Transverse colon (tissue), 4 donors: ENCODE measurements around the gene CD177.

Experiments
- EP300 ChIP-seq: sonication (generic); formaldehyde crosslinking; IDR thresholded peaks from one replicate; pipeline ENCODE4 v1.6.1; 2017; ENCODE audit warnings: antibody characterized with exemption, low read depth
- POLR2A ChIP-seq: fragments of 450-650 bp; IDR thresholded peaks from one replicate; pipeline ENCODE4 v1.6.1; 2016; ENCODE audit warnings: antibody characterized with exemption, mild to moderate bottlenecking, moderate library complexity
- POLR2AphosphoS5 ChIP-seq, 3 donors: sonication (generic); formaldehyde crosslinking; IDR thresholded peaks; one replicate each; pipeline ENCODE4 v1.6.1; 2016; ENCODE audit warnings: antibody characterized with exemption in 3 of 3
- TF ChIP-seq, protein P1 (sequence below), 5 experiments: fragments of 200-600 bp in 3 of 5; fragments of 450-650 bp in 2 of 5; sonication (generic) in 3 of 5; IDR thresholded peaks; 1 replicate in 2 of 5; 2 replicates in 3 of 5; pipeline ENCODE4 v1.5.1; 2016 to 2017; ENCODE audit warnings: antibody characterized with exemption in 5 of 5, inconsistent platforms in 3 of 5, mild to moderate bottlenecking in 2 of 5, moderate library complexity in 1 of 5

GRCh38 chr19:43331435-43332010, 22.0 kb upstream of the CD177 start:
- TF ChIP-seq, protein P1, sequence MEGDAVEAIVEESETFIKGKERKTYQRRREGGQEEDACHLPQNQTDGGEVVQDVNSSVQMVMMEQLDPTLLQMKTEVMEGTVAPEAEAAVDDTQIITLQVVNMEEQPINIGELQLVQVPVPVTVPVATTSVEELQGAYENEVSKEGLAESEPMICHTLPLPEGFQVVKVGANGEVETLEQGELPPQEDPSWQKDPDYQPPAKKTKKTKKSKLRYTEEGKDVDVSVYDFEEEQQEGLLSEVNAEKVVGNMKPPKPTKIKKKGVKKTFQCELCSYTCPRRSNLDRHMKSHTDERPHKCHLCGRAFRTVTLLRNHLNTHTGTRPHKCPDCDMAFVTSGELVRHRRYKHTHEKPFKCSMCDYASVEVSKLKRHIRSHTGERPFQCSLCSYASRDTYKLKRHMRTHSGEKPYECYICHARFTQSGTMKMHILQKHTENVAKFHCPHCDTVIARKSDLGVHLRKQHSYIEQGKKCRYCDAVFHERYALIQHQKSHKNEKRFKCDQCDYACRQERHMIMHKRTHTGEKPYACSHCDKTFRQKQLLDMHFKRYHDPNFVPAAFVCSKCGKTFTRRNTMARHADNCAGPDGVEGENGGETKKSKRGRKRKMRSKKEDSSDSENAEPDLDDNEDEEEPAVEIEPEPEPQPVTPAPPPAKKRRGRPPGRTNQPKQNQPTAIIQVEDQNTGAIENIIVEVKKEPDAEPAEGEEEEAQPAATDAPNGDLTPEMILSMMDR (IDR thresholded peaks at IDR 0.05), result no peak
- TF ChIP-seq POLR2AphosphoS5 (IDR thresholded peaks at IDR 0.05) (no peak), POLR2A (no peak), EP300 (no peak)
